ENCODE results near the gene MAPK1IP1L.
"Not testable (repeated sequence)": the region's sequence is repeated elsewhere in the genome, so short reads cannot be mapped to it uniquely, and the experiment has no call there.

Gene MAPK1IP1L

DNA sequence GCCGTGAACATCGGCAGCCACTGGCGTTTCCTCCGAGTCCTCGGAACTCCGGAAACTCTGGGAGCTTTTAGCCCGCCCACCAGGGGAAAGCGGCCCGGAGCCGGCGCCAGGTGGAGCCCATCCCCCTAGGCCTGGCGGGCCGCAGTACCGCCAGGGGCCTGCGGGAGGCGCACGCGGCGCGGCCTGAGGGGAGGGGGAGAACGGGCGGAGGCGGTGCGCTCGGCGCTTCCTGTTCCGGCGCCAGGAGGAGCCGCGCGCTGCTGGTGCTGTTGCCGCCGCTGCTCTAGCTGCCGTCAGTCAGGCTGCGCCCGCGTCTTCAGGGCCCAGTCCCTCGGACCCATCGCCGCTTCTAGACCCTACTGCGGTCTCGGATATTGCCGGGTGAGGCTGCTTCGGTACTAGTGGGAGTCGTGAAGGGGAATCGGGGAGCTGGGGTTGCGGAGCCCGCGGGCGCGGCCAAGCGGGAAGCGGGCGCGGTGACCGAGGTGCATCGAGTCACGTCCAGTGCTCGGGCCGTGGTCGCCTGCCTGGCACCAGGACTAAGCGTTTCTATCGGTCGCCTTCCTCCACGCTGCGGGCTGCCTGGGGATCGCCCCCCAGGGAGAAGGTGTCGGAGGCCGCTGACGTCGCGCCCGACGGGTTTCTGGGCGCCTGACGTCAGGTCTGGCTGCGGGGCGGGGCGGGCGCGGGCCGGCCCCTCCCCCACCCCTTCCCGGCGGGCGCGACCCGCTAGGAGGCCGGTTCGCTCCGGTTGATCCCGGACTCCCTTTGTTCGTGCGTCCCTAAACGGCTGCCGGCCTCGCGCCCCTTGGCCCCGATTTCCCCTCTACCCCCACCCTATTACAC, at the start of gene MAPK1IP1L:
MAPK1IP1L (plus strand) TSS at position 225 of the 846 bp plus-strand sequence. CDS start 10,037 bp downstream, outside the sequence.
- DNase-seq (ENCODE audit: low read depth): peak; percentile 80

DNA sequence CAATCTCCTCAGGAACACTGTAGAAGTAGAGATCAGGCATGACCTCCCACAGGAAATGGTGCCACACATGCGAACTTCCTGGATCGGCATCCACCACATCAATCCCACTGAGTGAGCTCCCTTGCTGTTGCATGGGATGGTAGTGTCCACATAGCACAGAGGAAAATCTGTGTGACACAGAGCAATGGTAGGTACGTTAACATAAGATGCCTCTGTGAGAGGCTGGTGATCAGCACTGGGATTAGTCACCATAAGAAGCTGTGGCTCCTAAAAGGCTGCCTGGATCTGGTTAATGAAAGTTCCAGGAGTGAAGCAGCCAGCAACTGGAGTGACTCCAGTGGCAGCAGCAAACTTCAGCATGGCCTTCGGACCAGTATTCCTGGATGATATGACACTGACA, 46.4 kb upstream of the MAPK1IP1L start:
- DNase-seq (ENCODE audit: low read depth): no peak

DNA sequence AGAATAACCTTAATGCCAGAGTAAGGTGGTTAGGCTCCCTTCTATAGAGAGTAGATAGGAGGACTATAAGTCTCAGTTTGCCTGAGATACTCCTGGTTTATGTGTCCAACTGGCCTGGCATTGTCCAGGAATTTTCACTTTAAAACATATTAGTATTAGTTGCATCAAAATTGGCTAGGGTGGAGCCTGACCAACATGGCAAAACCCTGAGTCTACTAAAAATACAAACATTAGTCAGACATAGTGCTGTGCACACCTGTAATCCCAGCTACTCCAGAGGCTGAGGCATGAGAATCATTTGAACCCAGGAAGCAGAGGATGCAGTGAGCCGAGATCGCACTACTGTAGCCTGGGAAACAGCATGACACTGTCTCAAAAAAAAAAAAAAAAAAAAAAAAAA, 36.4 kb upstream of the MAPK1IP1L start:
- no peak for DNase-seq (ENCODE audit: low read depth)

DNA sequence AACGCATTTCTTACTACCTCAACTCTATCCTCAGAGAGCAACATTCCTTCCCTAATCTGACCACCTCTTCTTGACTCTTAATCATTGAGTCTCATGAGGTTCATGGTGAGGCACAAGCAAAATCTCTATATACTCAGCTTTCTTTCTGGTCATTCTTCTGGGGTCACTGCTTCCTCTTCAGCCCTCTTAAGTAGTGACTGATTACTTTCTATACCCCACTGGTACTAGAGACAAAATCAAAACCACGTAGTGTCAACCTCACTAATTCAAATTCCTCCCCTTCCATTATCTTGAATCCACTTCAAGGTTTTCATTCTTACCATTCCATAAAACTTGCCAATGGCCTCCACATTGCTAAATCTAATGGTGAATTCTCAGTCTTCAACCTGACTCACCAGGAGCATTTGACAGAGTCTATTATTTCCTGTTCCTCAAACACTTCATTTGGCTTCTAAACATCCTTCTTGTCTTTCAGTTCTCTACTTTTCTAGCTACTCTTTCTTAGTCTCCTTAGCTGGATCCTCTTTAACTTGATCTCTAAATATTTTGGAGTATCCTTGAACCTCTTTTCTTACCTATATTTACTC, 31.4 kb upstream of the MAPK1IP1L start:
- DNase-seq (ENCODE audit: low read depth): no peak

DNA sequence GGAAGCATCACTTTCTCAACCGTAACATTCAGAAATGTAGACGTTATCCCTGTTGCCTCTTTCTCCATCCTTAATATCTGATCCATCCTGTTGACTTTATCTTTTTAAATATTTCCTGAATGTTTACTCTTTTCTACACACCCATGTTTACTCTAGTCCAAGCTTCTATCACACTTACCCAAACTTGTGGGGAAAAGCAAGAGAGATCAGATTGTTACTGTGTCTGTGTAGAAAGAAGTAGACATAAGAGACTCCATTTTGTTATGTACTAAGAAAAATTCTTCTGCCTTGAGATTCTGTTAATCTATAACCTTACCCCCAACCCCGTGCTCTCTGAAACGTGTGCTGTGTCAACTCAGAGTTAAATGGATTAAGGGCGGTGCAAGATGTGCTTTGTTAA, 27.1 kb upstream of the MAPK1IP1L start:
- DNase-seq (ENCODE audit: low read depth): not testable (repeated sequence)

DNA sequence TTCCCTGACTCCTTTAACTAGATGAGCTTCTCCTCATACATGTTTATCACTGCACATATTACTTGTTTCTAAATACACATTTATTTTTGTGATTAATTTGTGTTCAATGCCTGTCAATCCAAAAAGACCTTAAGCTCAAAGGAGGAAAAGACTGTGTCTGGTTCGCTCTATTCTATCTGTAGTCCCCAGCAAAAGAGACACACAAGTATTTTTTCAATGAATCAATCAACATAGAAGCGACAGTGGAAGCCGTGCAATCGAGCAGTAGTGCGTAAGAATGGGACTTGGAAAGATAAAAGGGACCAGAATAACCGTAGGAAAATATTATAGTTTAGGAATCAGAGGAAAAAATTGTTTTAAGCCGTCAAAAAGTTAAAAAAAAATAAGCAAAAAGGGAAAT, 25.5 kb upstream of the MAPK1IP1L start:
- DNase-seq (ENCODE audit: low read depth): no peak

DNA sequence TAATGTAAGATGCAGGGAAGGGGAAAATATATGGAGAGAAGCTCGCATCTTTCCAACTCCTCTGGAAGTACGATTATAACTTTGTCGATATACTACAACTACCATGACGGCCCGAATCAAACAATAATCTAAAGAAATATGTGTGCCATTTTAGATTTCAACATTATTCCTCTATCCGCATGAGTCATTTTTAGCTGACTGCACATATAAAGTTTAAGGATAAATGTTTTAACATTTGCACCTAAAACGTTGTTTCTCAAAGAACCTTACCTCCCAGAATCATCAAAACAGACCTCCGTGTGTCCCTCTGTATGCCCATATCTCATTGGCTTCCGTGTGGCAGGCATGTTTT, 25.0 kb upstream of the MAPK1IP1L start:
- no peak for DNase-seq (ENCODE audit: low read depth)

DNA sequence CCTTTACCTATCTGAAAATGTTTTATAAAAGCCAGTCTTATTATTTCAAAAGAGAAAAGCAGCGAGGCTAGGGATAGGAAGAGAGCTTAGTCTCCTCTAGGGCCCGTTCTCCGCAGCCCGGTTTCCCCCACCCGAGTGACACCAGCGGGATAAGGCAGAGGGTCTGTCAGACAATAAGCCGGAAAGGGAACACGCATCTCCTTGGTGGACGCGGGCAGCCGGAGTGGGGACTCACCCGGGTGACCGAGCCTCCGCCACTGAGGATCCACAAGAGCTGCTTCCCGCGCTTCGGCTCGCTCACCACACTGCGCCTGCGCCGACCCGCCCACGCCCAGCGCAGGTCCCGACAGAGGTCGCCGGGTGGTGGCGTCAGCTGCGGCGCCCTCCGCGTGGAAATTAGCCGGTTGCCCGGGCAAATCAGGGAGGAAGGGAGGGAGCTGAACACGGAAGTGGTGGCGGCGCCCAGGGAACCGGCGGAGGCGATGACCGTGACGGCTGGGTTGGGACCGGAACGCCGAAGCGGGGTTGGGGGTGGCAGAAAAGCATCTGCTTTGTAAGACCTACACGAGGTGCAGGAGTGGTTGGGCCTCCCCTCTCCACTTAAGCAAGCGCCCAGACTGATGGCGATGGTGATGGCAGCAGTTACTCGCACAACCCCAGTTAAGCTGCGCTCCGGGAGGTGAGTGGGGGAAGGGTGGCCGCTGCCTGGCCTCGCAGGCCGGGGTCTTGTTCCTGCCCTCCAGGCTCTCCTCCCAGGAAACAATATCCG, 24.5 kb upstream of the MAPK1IP1L start, which contains the start of the genes SOCS4 and WDHD1:
SOCS4 (plus strand) TSS at position 444 of the 769 bp plus-strand sequence. CDS start 15,806 bp downstream, outside the sequence.
WDHD1 (minus strand) TSS at position 307 of the 769 bp plus-strand sequence. CDS start 312 bp downstream, outside the sequence.
- peak; percentile 77 for DNase-seq (ENCODE audit: low read depth)

DNA sequence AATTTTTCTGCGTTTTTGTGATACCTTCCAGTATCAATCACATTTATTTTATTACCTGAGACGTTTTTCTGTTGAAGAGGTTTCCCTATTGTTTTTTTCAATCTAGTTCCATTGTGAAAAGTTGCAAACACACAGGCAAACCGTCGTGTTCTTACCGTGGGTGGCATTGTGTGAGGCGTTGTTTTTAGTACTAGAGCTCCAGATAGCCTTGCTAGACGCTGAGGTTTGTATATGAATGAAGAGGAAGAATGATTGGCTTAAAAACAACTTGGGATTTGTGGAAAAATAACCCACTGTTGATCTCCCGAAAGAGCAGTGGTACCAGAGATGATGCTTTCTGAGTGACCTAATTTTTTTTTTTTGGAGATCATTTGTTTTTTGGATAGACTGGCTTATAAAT, 23.4 kb upstream of the MAPK1IP1L start:
- no peak for DNase-seq (ENCODE audit: low read depth)

DNA sequence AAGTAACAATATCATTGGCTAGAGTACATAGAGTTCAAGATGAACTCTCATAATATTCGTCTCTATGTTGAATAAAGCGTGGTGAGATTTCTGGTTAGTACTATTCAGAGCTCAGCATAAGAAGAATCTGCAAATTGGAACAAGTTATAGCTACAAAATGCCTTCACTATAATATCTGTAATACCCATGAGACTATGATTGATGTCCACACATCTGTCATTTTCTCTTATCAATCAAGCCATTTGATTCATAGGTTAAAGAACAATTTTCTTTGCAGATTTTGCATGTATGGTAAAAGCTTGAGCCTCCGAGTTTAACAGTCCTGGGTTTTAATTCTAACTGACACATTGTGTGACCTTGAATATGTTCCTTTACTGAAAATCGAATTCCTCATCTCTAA, 23.0 kb upstream of the MAPK1IP1L start:
- DNase-seq (ENCODE audit: low read depth): no peak

DNA sequence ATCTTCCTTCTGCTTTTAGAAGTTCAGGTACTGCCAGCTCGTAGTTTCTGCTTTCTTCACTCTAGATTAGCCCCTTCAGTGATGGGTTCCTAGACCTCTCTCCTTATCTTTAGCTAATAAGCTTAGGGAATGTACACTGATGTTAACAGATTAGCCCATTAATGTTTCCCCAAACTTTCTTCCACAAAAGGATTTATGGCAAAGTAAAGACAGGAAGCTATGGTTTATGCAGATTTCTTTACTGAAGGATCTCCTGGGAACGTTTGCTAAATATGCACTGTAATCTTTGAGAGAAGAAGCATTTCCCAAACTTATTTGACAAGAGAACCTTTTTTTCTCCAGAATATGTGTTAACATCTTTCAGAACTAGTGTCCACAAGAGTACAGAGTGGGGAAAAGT, 20.3 kb upstream of the MAPK1IP1L start:
- DNase-seq (ENCODE audit: low read depth): no peak

DNA sequence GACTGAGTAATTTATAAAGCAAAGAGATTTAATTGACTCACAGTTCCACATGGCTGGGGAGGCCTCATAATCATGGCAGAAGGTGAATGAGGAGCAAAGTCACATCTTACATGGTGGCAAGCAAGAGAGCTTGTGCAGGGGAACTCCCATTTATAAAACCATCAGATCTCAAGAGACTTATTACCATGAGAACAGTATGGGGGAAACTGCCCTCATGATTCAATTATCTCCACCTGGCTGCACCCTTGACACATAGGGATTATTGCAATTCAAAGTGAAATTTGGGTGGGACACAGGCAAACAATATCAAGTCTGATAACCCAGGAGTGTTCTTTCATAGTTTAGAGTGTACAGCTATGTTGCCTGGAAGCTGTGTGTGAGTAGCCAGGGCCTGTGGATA, 13.5 kb upstream of the MAPK1IP1L start:
- DNase-seq (ENCODE audit: low read depth): not testable (repeated sequence)

DNA sequence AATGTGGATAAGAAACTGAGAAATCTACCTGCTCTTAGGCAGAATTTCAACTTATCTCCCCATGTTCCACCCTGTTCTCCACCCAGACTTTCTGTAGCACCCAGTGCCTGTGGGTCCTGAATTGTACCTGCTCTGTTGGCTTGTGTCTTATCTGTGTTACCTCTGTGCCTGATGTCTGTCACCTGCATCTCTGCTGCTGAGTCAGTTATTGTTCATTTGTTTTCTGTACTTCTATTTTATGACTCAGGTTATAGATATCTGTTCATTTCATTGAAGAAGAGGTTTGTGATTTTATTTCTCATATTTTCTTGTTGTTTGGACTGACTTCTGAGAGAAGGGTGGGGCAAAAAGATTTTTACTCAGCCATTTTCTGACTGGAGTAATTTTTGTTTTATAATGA, 12.7 kb upstream of the MAPK1IP1L start:
- DNase-seq (ENCODE audit: low read depth): no peak

DNA sequence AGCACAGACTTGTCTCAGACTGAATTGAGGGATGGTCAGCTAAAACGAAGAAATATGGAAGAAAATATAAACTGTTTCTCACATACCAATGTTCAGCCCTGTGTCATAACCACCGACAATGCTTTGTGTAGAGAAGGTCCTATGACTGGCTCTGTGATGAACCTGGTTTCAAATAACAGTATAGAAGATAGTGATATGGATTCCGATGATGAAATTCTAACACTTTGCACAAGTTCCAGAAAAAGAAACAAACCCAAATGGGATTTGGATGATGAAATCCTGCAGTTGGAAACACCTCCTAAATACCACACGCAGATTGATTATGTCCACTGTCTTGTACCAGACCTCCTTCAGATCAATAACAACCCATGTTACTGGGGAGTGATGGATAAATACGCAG, 7.9 kb upstream of the MAPK1IP1L start:
- no peak for DNase-seq (ENCODE audit: low read depth)

DNA sequence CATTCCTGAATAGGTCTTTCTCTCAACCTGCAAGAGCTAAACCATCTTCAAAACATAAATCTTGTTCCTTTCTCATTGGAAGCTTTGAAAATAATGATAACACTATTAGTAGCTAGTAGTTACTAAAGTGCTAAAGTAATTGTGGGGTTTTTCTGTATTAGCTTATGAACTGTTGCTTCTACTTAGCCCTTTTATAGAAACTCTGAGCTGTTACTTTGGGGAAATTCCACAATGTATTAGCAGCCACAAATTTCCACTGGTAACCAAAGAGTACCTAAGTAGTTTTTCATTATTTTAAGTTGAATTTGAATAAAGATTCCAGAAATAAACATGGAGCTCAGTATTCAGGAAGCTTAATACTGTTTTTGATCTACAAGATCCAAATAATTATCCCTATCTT, 6.4 kb upstream of the MAPK1IP1L start:
- no peak for DNase-seq (ENCODE audit: low read depth)

DNA sequence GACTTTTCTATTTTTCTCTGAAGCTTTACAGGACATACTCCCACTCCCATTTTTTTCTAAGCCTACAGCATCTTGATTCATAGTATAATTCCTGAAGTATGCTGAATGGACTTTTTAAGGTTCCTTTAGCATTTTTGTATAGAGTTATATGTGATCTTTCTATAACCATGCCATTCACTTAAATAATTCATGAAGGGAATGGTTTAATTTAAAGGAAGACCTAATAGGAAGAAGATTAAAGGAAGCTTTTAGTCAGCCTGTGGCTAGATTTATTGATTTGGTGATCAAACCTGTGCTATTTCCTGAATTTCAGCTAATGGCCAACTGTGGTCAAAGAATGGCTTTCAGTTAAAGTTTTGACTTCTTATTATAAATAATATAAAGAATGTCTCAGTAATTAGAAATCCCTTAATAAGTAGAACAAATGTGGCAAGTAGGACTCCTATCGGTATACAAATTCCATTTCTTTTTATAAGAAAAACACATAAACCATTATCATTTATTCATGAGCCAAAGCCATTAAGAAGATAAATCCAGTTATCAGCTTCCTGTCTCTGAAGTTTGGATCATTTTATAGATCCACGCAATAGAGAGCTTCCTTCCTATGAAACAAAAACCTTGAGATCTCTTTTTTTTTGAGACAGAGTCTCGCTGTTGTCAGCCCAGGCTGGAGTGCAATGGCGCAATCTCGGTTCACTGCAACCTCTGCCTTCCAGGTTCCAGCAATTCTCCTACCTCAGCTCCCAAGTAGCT, 4.0 kb upstream of the MAPK1IP1L start:
- DNase-seq (ENCODE audit: low read depth): no peak

DNA sequence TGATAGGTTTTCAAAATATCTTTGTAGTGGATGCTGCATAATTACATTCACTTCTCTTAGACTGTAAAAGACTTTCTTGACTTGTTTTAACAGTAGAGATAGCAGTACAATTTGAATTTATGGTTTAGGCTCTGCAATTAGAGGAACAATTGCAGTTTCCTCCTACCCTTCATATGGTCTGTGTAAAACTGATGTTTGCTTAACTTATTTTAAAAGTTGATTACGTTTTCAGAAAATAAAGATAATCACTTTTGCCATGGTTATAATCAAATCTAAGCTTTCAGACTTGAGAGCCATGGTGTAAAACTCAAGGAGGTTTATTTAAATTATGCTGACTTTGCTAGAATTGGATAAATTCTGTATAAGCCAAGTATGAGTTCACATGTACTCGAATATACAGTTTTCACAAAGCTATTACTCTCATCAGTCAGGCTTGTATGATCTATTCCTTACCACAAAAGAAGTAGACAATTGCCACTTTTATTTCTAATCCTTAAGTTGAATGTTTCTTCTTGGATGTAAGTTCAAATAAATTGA, 2.5 kb upstream of the MAPK1IP1L start:
- DNase-seq (ENCODE audit: low read depth): no peak

DNA sequence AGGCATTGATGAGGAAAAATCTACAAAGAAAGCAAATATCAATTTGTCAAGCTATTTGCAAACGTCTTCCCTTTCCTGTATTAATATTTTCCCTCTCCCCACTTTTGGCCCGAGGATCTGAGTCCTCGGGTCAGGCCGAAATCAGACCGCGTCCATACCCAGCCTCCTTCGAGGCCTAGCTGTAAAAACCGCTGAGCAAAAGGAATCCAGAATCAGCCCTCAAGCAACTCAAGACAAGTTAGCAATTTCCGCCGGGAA, 353 bp upstream of the MAPK1IP1L start:
- no peak for DNase-seq (ENCODE audit: low read depth)

DNA sequence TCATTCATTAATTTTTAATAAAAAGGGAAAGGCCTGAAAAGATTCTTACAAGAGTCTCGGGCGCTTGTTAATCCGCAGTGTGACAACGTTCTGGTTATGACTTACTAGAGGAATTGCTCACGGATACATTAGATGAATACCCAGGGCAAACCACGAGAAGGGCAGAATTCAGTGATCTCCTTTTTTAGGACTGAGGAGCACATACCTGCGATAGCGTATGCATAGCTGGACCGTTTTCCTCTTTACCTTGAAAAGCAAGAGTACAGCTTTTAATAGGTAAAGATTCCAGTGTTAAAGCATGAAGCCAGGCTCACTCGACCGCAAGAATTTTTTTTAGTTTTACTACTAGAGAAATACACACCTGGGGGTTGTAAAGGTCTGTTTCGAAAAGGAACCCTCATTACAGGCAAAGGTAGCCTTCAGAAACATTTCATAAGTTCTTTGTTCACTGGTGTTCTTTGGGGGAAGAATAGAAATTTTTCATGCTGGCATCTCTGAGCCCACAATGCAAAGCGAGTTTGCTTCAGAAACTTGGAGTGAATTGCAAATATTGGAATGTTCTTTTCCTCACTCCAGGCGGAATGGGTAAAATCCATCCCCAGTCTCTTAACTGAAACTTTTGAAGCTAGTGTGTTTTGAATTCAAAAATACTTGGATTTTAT, 953 bp downstream of the MAPK1IP1L start:
- no peak for DNase-seq (ENCODE audit: low read depth)

DNA sequence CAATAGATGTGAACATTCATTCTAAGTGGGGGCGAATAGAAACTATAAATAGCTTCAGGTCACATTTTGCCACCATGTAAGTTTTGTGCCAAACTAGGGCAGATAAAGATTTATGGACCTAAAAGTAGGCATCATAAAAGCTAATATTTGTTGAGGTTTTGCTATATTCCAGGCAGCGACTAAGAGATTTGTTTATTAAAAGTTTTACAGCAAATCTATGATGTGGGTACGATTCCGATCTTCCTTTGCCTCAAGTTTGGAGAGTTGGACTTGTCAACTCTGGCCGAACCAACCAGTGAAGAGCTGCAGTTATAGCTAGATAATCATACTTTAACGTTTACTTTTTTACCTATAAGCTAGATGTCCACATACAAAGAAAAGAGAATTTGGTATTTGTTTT, 1.6 kb downstream of the MAPK1IP1L start:
- no peak for DNase-seq (ENCODE audit: low read depth)

DNA sequence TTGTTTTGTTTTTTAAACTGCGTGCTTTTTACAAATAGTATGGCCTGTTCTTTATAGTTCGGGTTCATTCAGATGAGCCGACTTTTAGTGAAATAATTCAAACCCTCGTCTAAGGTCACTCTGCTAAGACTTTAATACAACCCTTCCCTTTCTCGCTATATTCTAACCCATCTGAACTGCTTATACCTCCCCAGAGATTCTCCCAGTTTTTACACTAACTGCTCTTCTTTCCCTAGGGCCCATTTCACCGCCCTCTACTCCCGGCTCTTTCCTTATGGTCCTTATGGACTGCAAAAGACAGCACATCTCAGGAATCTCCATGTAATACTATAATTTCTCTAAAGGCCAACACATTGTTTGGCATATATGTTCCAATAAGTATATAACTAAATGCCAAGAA, 2.1 kb downstream of the MAPK1IP1L start:
- DNase-seq (ENCODE audit: low read depth): no peak

DNA sequence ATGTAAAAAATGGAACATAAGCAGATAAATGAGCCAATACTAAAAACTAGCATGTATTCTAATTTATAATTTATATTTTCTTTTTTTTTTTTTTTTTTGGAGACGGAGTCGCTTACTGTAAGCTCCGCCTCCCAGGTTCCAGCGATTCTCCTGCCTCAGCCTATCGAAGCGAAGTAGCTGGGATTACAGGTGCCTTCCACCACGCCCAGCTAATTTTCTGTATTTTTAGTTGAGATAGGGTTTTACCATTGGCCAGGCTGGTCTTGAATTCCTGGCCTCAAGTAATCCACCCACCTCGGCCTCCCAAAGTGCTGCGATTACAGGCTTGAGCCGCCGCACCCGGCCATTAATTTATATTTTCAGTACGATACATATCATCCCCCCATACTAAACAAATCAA, 2.7 kb downstream of the MAPK1IP1L start:
- DNase-seq (ENCODE audit: low read depth): no peak
